Effector memory CD4-positive, alpha-beta T cell (primary cell): ENCODE data around the gene OPN4.

Source experiments
- DNase-seq, 3 donors: peaks; one replicate each; pipeline ENCODE4 v3.0.0-alpha.2; 2020
- H3K27ac ChIP-seq: 2 replicates; pipeline ENCODE4 v1.7.0; 2013; ENCODE audit warnings: mild to moderate bottlenecking, low read length, moderate library complexity; ENCODE audit not compliant: insufficient read depth, poor library complexity, severe bottlenecking
- H3K27me3 ChIP-seq: replicated peaks from 2 replicates; pipeline ENCODE4 v1.7.0; 2013; ENCODE audit warnings: mild to moderate bottlenecking, low read length; ENCODE audit not compliant: insufficient read depth, control insufficient read depth, poor library complexity, severe bottlenecking
- H3K36me3 ChIP-seq: 2 replicates; pipeline ENCODE4 v1.7.0; 2013; ENCODE audit warnings: mild to moderate bottlenecking, low read length, moderate library complexity; ENCODE audit not compliant: control insufficient read depth, insufficient read depth
- H3K4me1 ChIP-seq: 2 replicates; pipeline ENCODE4 v1.7.0; 2013; ENCODE audit warnings: low read length, mild to moderate bottlenecking; ENCODE audit not compliant: control insufficient read depth, insufficient read depth, poor library complexity, severe bottlenecking
- H3K4me3 ChIP-seq: 2 replicates; pipeline ENCODE4 v1.7.0; 2013; ENCODE audit warnings: low read length, low read depth, mild to moderate bottlenecking; ENCODE audit not compliant: insufficient read depth, poor library complexity, severe bottlenecking
- H3K9me3 ChIP-seq: 2 replicates; pipeline ENCODE4 v1.7.0; 2013; ENCODE audit warnings: mild to moderate bottlenecking, low read length, moderate library complexity; ENCODE audit not compliant: control insufficient read depth

OPN4 gene

GRCh38 chr10:86688398-86688921 lies 34.1 kb downstream of the OPN4 start:
- peak; percentile 9 to 29 (median 14) for DNase-seq
- Histone ChIP-seq H3K36me3 (no peaks in the 10 kb centered on the region), H3K9me3 (no peaks in the 10 kb centered on the region), H3K4me1 (no peaks in the 10 kb centered on the region), H3K4me3 (no peak overlapping the region), H3K27ac (no peak overlapping the region), H3K27me3 (no peaks in the 10 kb centered on the region)

GRCh38 chr10:86689146-86689545 lies 34.8 kb downstream of the OPN4 start:
- H3K4me3 ChIP-seq, result no peak overlapping the region
- no peak for DNase-seq

GRCh38 chr10:86690231-86690630 lies 35.9 kb downstream of the OPN4 start:
- H3K27ac ChIP-seq, result no peak overlapping the region
- H3K4me3 ChIP-seq, result no peak overlapping the region
- DNase-seq, result no peak
- H3K9me3 ChIP-seq, result no peaks in the 10 kb centered on the region
- H3K36me3 ChIP-seq, result no peaks in the 10 kb centered on the region
- no peaks in the 10 kb centered on the region for H3K4me1 ChIP-seq
- H3K27me3 ChIP-seq, result no peaks in the 10 kb centered on the region

More at GRCh38 chr10:86689146-86689545, 34.8 kb downstream of the OPN4 start:
- Histone ChIP-seq H3K36me3 (no peaks in the 10 kb centered on the region), H3K9me3 (no peaks in the 10 kb centered on the region), H3K27ac (no peak overlapping the region), H3K4me1 (no peaks in the 10 kb centered on the region), H3K27me3 (no peaks in the 10 kb centered on the region)

- no peaks in the 10 kb centered on the region for H3K9me3 ChIP-seq
- no peak overlapping the region for H3K27ac ChIP-seq
- H3K36me3 ChIP-seq, result no peaks in the 10 kb centered on the region
- no peaks in the 10 kb centered on the region for H3K27me3 ChIP-seq
- DNase-seq, result no peak
- no peak overlapping the region for H3K4me3 ChIP-seq
- no peaks in the 10 kb centered on the region for H3K4me1 ChIP-seq
Measured at GRCh38 chr10:86690657-86691084, 36.3 kb downstream of the OPN4 start.

- H3K36me3 ChIP-seq, result no peaks in the 10 kb centered on the region
- no peak overlapping the region for H3K4me3 ChIP-seq
- H3K27me3 ChIP-seq, result no peaks in the 10 kb centered on the region
- H3K27ac ChIP-seq, result no peak overlapping the region
- H3K9me3 ChIP-seq, result no peaks in the 10 kb centered on the region
- no peaks in the 10 kb centered on the region for H3K4me1 ChIP-seq
- DNase-seq, result no peak
Measured at GRCh38 chr10:86691333-86692022, 37.1 kb downstream of the OPN4 start.

- Histone ChIP-seq H3K4me3 (no peak overlapping the region), H3K27ac (no peak overlapping the region), H3K27me3 (no peaks in the 10 kb centered on the region), H3K36me3 (no peaks in the 10 kb centered on the region), H3K4me1 (no peaks in the 10 kb centered on the region), H3K9me3 (no peaks in the 10 kb centered on the region)
- no peak for DNase-seq
Measured at GRCh38 chr10:86692023-86692514, 37.7 kb downstream of the OPN4 start.

GRCh38 chr10:86692664-86693063 lies 38.3 kb downstream of the OPN4 start:
- DNase-seq, result no peak
- Histone ChIP-seq H3K9me3 (no peaks in the 10 kb centered on the region), H3K4me3 (no peak overlapping the region), H3K27ac (no peak overlapping the region), H3K4me1 (no peaks in the 10 kb centered on the region), H3K27me3 (no peaks in the 10 kb centered on the region), H3K36me3 (no peaks in the 10 kb centered on the region)

GRCh38 chr10:86693275-86693674 lies 38.9 kb downstream of the OPN4 start:
- Histone ChIP-seq H3K27me3 (no peaks in the 10 kb centered on the region), H3K9me3 (no peaks in the 10 kb centered on the region), H3K27ac (no peak overlapping the region), H3K4me3 (no peak overlapping the region), H3K36me3 (no peaks in the 10 kb centered on the region), H3K4me1 (no peaks in the 10 kb centered on the region)
- DNase-seq, result no peak

- Histone ChIP-seq H3K27ac (no peak overlapping the region), H3K9me3 (no peaks in the 10 kb centered on the region), H3K4me1 (no peaks in the 10 kb centered on the region), H3K36me3 (no peaks in the 10 kb centered on the region), H3K4me3 (no peak overlapping the region), H3K27me3 (no peaks in the 10 kb centered on the region)
- peak in 1 of 3 donors; percentile 13 for DNase-seq
Measured at GRCh38 chr10:86693721-86694369, 39.5 kb downstream of the OPN4 start.
